Body of pancreas (tissue), 4 donors: ENCODE results near the gene PRSS22. TPM values are rescaled to one million over a fixed set of nuclear protein-coding genes. Genes with fewer than 3 reads are reported as not detected.

Source experiments
- ATAC-seq: fragments of 150-250 bp; one replicate; pipeline ENCODE4 v1.9.1; 2016
- DNase-seq, 4 donors: peaks; one replicate each; pipeline ENCODE4 v3.0.0-alpha.2; 2019
- H3K27ac ChIP-seq, 4 donors: fragments of 200-600 bp; sonication (generic); 1 replicate in 3 of 4; 2 replicates in 1 of 4; pipeline versions ENCODE4 v1.5.1 to v1.6.1; 2016 to 2019; ENCODE audit warnings: mild to moderate bottlenecking in 1 of 4, mixed read lengths in 1 of 4, moderate library complexity in 1 of 4
- H3K27me3 ChIP-seq, 2 donors: fragments of 200-600 bp; sonication (generic); one replicate each; pipeline ENCODE4 v1.6.0; 2016; ENCODE audit warnings: mild to moderate bottlenecking in 1 of 2
- H3K36me3 ChIP-seq, 2 donors: fragments of 200-600 bp; sonication (generic); replicated peaks in 1 of 2; 2 replicates each; pipeline ENCODE4 v1.5.1; 2016; ENCODE audit warnings: low read depth in 2 of 2; ENCODE audit not compliant: insufficient read depth in 1 of 2
- H3K4me1 ChIP-seq: fragments of 200-600 bp; sonication (generic); one replicate; pipeline ENCODE4 v1.6.0; 2016
- H3K4me3 ChIP-seq, 2 donors: fragments of 200-600 bp; sonication (generic); 1 replicate in 1 of 2; 2 replicates in 1 of 2; pipeline ENCODE4 v1.5.1; 2016 to 2019
- H3K9me3 ChIP-seq, 3 donors: fragments of 200-600 bp; sonication (generic); 1 replicate in 2 of 3; 2 replicates in 1 of 3; pipeline ENCODE4 v1.5.1; 2016
- POLR2A ChIP-seq, 3 donors: fragments of 450-650 bp; IDR thresholded peaks; one replicate each; pipeline ENCODE4 v1.6.1; 2016; ENCODE audit warnings: antibody characterized with exemption in 3 of 3, mild to moderate bottlenecking in 2 of 3
- WGBS, 2 donors: methylation state at CpG; one replicate each; pipeline ENCODE4 v1.1.5; 2017; 5-methylcytosine and 5-hydroxymethylcytosine counted together
- intact Hi-C: fragments of 100-400 bp; cut with DNase I; formaldehyde crosslinking; loops from one replicate; pipeline ENCODE4 v1.15.1; 2023
- total RNA-seq, 2 donors: library from RNA; depleted of rRNA; stranded (reverse); fragments of >200 nt; gene quantifications; one replicate each; pipeline ENCODE4 v1.1.0, GENCODE V29; 2016
- TF ChIP-seq, protein P1 (sequence below), 7 experiments: fragments of 450-650 bp in 4 of 7; fragments of 200-600 bp in 3 of 7; sonication (generic) in 3 of 7; IDR thresholded peaks; one replicate each; pipeline ENCODE4 v1.5.1; 2016 to 2019; ENCODE audit warnings: antibody characterized with exemption in 7 of 7

PRSS22 gene
- total RNA-seq, 2 donors from 2014 or later = 3.6 to 19.4 TPM

DNA sequence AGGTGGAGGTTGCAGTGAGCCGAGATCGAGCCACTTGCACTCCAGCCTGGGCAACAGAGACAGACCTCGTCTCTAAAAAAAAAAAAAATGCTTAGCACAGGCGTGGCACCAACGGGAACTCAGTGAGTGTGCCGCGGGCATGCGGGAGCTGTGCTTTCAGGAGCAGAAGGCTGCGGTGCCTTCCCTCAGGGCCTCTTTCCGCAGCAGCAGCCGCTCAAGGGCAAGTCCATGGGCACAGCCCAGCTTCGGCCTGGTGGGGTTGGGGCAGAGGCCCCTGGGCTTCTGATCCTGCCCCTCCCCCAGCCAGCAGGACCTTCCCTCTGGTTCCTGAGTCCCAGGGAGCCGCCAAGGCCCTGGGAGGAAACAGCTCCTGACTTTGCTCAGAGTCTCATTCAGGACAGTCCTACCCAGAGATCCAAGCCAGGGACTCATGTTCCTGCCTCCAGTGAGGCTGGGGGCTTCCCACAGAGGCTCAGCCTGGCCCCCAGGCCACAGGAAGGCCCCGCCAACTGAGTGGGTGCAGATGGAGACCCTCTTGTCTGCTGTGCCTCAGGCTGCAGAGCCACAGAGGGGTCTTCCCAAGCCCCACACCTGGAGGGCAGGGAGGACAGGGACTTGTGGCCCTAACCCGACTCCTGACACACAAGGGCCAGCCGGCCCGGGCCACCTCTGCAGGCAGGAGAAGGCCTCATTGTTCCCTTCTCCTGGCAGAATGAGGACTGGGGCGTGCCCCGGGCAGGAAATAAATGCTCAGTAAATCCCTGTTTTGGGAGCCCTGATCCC lies 31.2 kb downstream of the PRSS22 start:
- Histone ChIP-seq H3K27me3 (no peaks in the 10 kb centered on the region), H3K4me3 (no peak overlapping the region), H3K36me3 (no peaks in the 10 kb centered on the region), H3K9me3 (no peaks in the 10 kb centered on the region), H3K4me1 (no peaks in the 10 kb centered on the region), H3K27ac (no peak overlapping the region)
- ATAC-seq (no peak), DNase-seq (no peak)
- intact Hi-C loops = no loop called here
- no peak for TF ChIP-seq POLR2A (IDR thresholded peaks at IDR 0.05)
- TF ChIP-seq, protein P1, sequence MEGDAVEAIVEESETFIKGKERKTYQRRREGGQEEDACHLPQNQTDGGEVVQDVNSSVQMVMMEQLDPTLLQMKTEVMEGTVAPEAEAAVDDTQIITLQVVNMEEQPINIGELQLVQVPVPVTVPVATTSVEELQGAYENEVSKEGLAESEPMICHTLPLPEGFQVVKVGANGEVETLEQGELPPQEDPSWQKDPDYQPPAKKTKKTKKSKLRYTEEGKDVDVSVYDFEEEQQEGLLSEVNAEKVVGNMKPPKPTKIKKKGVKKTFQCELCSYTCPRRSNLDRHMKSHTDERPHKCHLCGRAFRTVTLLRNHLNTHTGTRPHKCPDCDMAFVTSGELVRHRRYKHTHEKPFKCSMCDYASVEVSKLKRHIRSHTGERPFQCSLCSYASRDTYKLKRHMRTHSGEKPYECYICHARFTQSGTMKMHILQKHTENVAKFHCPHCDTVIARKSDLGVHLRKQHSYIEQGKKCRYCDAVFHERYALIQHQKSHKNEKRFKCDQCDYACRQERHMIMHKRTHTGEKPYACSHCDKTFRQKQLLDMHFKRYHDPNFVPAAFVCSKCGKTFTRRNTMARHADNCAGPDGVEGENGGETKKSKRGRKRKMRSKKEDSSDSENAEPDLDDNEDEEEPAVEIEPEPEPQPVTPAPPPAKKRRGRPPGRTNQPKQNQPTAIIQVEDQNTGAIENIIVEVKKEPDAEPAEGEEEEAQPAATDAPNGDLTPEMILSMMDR (IDR thresholded peaks at IDR 0.05) = no peak
- 58 to 63% methylated on average over 12 to 19 of the region's 19 CpGs for WGBS, 2 donors

DNA sequence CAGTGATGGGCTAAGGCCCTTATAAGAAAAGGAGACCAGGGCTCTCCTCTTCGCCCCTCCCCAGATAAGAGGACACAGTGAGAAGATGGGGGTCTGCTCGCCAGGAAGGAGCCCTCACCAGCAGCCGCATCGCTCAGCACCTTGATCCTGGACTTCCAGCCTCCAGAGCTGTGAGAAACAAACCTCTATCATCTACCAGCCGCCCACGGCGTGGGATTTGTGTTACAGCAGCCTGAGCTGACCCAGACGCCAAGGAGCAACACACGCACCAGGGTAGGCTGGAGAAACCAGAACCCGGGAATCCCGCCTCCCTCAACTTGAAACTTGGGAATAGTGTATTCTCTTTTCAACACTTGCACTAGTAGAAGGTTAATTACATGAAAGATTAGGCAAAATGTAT lies 32.1 kb downstream of the PRSS22 start:
- DNase-seq (no peak), ATAC-seq (no peak)
- Histone ChIP-seq H3K27ac (no peak overlapping the region), H3K9me3 (no peaks in the 10 kb centered on the region), H3K36me3 (no peaks in the 10 kb centered on the region), H3K4me3 (no peak overlapping the region), H3K27me3 (no peaks in the 10 kb centered on the region), H3K4me1 (no peaks in the 10 kb centered on the region)
- WGBS, 2 donors = 67 to 88% methylated on average over 7 to 11 of the region's 11 CpGs
- intact Hi-C loops = no loop called here
- TF ChIP-seq, protein P1 (IDR thresholded peaks at IDR 0.05) = no peak
- TF ChIP-seq POLR2A (IDR thresholded peaks at IDR 0.05) = no peak

DNA sequence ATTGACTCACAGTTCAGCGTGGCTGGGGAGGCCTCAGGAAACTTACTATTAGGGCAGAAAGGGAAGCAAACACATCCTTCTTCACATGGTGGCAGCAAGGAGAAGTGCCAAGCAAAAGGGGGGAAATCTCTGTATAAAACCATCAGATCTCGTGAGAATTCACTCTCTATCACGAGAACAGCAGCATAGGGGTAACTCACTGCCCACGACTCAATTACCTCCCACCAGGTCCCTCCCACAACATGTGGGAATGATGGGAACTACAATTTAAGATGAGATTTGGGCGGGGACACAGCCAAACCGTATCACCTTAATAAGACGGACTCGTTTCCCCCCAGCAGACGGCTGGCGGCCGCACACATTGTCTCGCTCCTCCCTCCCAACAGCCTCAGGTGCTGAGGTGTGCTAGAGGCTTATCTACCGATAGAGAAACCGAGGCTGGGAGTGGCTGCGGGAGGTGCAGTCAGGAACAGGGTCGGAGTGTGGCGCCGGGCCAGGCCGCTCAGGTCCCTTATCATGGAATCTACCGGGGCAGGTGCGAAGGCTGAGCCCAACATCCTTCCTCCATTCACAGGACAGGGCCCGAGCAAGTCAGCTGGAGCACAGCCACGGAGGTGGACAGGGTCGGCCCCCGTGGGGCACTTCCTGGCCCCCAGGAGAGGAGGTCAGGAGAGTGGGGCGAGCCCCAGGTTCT lies 32.8 kb downstream of the PRSS22 start:
- Histone ChIP-seq H3K36me3 (no peaks in the 10 kb centered on the region), H3K4me3 (no peak overlapping the region), H3K4me1 (no peaks in the 10 kb centered on the region), H3K27ac (no peak overlapping the region), H3K9me3 (no peaks in the 10 kb centered on the region), H3K27me3 (no peaks in the 10 kb centered on the region)
- TF ChIP-seq, protein P1 (IDR thresholded peaks at IDR 0.05) = no peak
- no peak for TF ChIP-seq POLR2A (IDR thresholded peaks at IDR 0.05)
- WGBS, 2 donors = 47 to 65% methylated on average over 14 to 26 of the region's 26 CpGs
- DNase-seq (no peak), ATAC-seq (no peak)
- intact Hi-C loops = no loop called here

DNA sequence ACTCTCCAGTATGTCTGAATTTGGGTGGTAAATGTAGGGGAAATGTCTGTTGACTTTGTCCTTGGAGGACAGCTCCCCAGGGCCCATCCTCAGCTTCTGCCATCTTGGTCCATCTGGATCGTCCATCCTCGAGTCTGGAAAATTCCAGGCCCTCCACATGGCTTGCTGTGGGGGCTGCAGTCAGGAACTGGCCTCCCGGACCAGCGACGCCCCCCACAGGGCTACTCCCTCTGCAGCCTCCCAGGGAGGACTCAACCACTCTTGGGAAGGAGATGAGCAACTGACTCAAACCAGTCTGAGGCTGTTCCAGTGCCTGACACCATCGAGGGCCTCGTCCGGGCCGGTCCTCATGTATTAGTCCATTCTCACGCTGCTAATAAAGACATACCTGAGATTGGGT lies 33.3 kb downstream of the PRSS22 start:
- H3K36me3 ChIP-seq = no peaks in the 10 kb centered on the region
- no peak overlapping the region for H3K4me3 ChIP-seq
- intact Hi-C loops = no loop called here
- TF ChIP-seq, protein P1 (IDR thresholded peaks at IDR 0.05) = no peak
- no peak for TF ChIP-seq POLR2A (IDR thresholded peaks at IDR 0.05)
- no peaks in the 10 kb centered on the region for H3K4me1 ChIP-seq
- ATAC-seq (no peak), DNase-seq (no peak)
- no peaks in the 10 kb centered on the region for H3K9me3 ChIP-seq
- no peak overlapping the region for H3K27ac ChIP-seq
- WGBS, 2 donors = 75% methylated on average over 6 to 10 of the region's 10 CpGs
- no peaks in the 10 kb centered on the region for H3K27me3 ChIP-seq
